ENCODE results near the gene FGF19. TPM values are rescaled to one million over a fixed set of nuclear protein-coding genes. Genes with fewer than 3 reads are reported as not detected.

The FGF19 gene
- total RNA-seq, 1 experiment from 2014 or later: 7.4 TPM

DNA sequence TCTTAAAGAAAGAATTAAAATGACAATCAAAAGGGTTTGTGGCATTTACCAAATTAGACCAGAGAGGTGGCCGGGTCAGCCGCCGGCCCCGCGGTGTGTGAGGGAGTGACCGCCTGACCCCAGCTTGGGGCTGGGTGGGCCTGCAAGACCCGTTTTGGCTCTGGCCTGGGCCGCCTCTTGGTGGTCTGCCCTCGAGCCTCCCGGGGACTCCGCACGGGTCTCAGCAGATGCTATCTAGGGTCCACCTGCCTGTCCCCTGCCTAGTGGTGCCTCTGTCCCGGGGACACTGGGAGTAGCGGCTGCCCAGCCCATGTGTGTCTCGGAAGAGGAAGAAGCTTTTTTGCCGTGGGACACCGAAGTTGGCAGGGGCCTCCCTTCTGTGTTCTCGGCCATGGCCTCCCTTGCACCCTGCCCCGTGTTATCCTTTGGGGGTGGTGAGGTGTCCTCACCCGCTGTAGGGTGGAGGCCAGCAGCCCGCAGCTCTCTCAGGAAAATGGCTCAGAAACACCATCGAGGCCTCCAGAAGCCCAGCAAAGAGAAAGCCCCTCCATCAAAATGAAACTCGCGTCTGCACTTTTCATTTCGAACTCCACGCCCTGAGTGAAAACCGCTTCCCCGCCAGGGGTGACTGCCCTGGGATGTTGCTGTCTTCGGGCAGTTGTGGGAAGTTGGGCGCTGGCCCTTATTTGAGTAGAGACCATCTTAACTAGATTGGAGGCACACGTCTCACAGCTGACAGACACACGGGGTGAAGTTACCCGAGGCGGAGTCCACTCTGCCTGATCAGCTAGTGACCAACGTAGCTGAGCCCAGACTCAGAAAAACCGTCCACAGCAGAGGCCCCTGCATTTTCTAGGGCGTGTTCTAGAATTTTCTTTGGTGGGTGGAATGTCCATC is 54.9 kb downstream of the FGF19 start:
- H4K8ac ChIP-seq (replicated peaks; ENCODE audit: insufficient read length, low read depth, low read length): no peak overlapping the region
- no peak overlapping the region for H4K5ac ChIP-seq (ENCODE audit: insufficient read length, low read depth, low read length)
- no peaks in the 10 kb centered on the region for H4K20me1 ChIP-seq (ENCODE audit: control insufficient read depth, insufficient read depth, insufficient read length)
- no peaks in the 10 kb centered on the region for H3K27me3 ChIP-seq (ENCODE audit: insufficient read depth, low read length)
- no peaks in the 10 kb centered on the region for H3K23me2 ChIP-seq (ENCODE audit: insufficient read length, low read depth, low read length, poor library complexity, severe bottlenecking)
- TF ChIP-seq, protein P1, sequence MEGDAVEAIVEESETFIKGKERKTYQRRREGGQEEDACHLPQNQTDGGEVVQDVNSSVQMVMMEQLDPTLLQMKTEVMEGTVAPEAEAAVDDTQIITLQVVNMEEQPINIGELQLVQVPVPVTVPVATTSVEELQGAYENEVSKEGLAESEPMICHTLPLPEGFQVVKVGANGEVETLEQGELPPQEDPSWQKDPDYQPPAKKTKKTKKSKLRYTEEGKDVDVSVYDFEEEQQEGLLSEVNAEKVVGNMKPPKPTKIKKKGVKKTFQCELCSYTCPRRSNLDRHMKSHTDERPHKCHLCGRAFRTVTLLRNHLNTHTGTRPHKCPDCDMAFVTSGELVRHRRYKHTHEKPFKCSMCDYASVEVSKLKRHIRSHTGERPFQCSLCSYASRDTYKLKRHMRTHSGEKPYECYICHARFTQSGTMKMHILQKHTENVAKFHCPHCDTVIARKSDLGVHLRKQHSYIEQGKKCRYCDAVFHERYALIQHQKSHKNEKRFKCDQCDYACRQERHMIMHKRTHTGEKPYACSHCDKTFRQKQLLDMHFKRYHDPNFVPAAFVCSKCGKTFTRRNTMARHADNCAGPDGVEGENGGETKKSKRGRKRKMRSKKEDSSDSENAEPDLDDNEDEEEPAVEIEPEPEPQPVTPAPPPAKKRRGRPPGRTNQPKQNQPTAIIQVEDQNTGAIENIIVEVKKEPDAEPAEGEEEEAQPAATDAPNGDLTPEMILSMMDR (conservative IDR thresholded peaks at IDR 0.05): no peak
- H3K79me1 ChIP-seq (ENCODE audit: insufficient read depth, low read depth, low read length, poor library complexity, severe bottlenecking): peaks cover 1% of the 10 kb centered on the region
- DNase-seq: peak; percentile 25
- no peak overlapping the region for H3K9ac ChIP-seq (ENCODE audit: extremely low read depth, insufficient read length, low read length)
- H2BK15ac ChIP-seq (ENCODE audit: low read depth, low read length): no peak overlapping the region
- no peak overlapping the region for H3T11ph ChIP-seq (ENCODE audit: low read length)
- H3K27ac ChIP-seq (ENCODE audit: insufficient read length, low read depth, low read length): no peak overlapping the region
- no peak overlapping the region for H3K23ac ChIP-seq (ENCODE audit: insufficient read length, low read depth, low read length)
- H3K36me3 Mint-ChIP-seq (ENCODE audit: insufficient read depth in 1 of 3, low read depth in 3 of 3): peaks cover 12 to 88% (median 72%) of the 10 kb centered on the region in 3 experiments; a peak in 6 of 7 replicates
- no peak overlapping the region for H2BK5ac ChIP-seq (ENCODE audit: insufficient read length, low read length)
- no peaks in the 10 kb centered on the region for H3K9me3 ChIP-seq (ENCODE audit: control insufficient read depth, low read depth, low read length)
- H3K4me2 ChIP-seq (ENCODE audit: insufficient read depth, insufficient read length, low read length): no peak overlapping the region
- no CpG with 5 or more reads among the region's 37 CpGs for WGBS (ENCODE audit: extremely low coverage, insufficient read length, low lambda C conversion rate)
- no peak overlapping the region for H2BK12ac ChIP-seq (ENCODE audit: insufficient read length, low read depth, low read length)
- H3K9me3 Mint-ChIP-seq: no peaks in the 10 kb centered on the region
- H2AK5ac ChIP-seq (ENCODE audit: insufficient read length, low read length): no peak overlapping the region
- no peak overlapping the region for H4K91ac ChIP-seq (ENCODE audit: insufficient read length, low read depth, low read length)
- H3K14ac ChIP-seq (ENCODE audit: insufficient read depth, low read length): no peak overlapping the region
- H2BK120ac ChIP-seq (ENCODE audit: low read depth, low read length, poor library complexity, severe bottlenecking): no peak overlapping the region
- no peaks in the 10 kb centered on the region for H3K79me2 ChIP-seq (ENCODE audit: insufficient read depth, low read length)
- no peak overlapping the region for H3K4ac ChIP-seq (ENCODE audit: low read depth, low read length)
- H3K4me1 Mint-ChIP-seq: peaks cover 4% of the 10 kb centered on the region in 2 experiments; a peak in 3 of 4 replicates
- H3K18ac ChIP-seq (ENCODE audit: insufficient read length, low read depth, low read length): no peak overlapping the region
- H3K56ac ChIP-seq (ENCODE audit: insufficient read length, low read depth, low read length): no peak overlapping the region
- H2BK20ac ChIP-seq (ENCODE audit: low read depth, low read length, poor library complexity, severe bottlenecking): no peak overlapping the region
- no peak overlapping the region for H2AFZ ChIP-seq (ENCODE audit: low read length)
- H3K27ac Mint-ChIP-seq: 0 out of 7 replicates have a peak overlapping the region, but pooled peaks of 2 of the 3 experiments have one; percentile 44 to 55
- H3K4me1 ChIP-seq (ENCODE audit: insufficient read depth, low read length): no peaks in the 10 kb centered on the region
- H3K4me3 Mint-ChIP-seq: no peak overlapping the region
- H3K27me3 Mint-ChIP-seq (ENCODE audit: low read depth): no peaks in the 10 kb centered on the region

Other genes with a start within 250 kb of the FGF19 start
- not detected in 2 replicates for gene LINC01488, start 222.4 kb downstream of the FGF19 start, total RNA-seq (2021)
- 372 and 399 TPM in 2 replicates for gene CCND1, start 62.9 kb downstream of the FGF19 start, total RNA-seq (2021)
- 25.3 and 26.2 TPM in 2 replicates for gene LTO1, start 28.7 kb downstream of the FGF19 start, total RNA-seq (2021)
- gene FGF4, start 71.3 kb upstream of the FGF19 start, total RNA-seq (2021): 0.59 and 0.68 TPM in 2 replicates
- gene FGF3, start 115.4 kb upstream of the FGF19 start, total RNA-seq (2021): not detected in 2 replicates